GM12891 (cell line): ENCODE results near the gene CCDC47.

Experiments used
- POLR2A ChIP-seq: IDR thresholded peaks from 2 replicates; pipeline ENCODE4 v1.6.1; 2011; ENCODE audit warnings: low read depth, low read length, control low read depth
- POLR2AphosphoS5 ChIP-seq: IDR thresholded peaks from 2 replicates; pipeline ENCODE4 v1.6.1; 2011; ENCODE audit warnings: low read depth, low read length, control low read depth
- TAF1 ChIP-seq: IDR thresholded peaks from 2 replicates; pipeline ENCODE4 v1.6.1; 2011; ENCODE audit warnings: low read depth, low read length, control low read depth

DNA sequence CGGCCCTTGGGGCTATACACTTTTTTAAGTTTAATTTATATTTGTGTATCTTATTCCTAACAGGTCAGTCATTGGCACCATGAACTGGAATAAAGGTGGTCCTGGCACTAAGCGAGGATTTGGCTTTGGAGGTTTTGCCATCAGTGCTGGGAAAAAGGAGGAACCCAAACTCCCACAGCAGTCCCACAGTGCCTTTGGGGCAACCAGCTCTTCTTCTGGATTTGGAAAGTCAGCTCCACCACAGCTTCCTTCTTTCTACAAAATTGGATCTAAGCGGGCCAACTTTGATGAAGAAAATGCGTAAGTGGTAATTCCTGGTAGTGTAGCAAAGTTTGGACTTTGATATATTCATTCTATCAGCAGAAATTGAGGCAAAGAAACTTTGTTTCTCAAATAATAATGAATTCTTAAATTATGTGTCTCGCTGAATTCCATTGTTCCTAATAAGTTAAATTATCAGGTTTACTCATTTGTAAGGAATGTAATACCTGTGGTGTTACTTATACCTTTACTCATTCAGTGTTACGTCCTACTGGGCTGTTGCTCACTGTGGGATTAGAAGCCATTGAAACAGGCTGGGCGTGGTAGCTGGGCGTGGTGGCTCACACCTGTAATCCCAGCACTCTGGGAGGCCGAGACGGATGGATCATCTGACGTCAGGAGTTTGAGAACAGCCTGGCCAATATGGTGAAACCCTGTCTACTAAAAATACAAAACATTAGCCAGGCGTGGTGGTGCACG lies 13.7 kb upstream of the CCDC47 start:
- no peak for TF ChIP-seq TAF1
- no peak for TF ChIP-seq POLR2AphosphoS5
- TF ChIP-seq POLR2A: no peak
